HepG2 (cell line): ENCODE results near the gene GDF7. TPM values are rescaled to one million over a fixed set of nuclear protein-coding genes. Genes with fewer than 3 reads are reported as not detected.

Experiments used
- CSRNP2 ChIP-seq: sonication (generic); formaldehyde crosslinking; conservative IDR thresholded peaks from 2 replicates; pipeline ENCODE4 v1.8.0; 2022; ENCODE audit warnings: low read depth, missing genetic modification reagents
- E2F5 ChIP-seq: sonication (generic); formaldehyde crosslinking; conservative IDR thresholded peaks from 2 replicates; pipeline ENCODE4 v1.4.0; 2020; ENCODE audit warnings: missing genetic modification reagents
- EZH2 ChIP-seq: conservative IDR thresholded peaks from 2 replicates; pipeline ENCODE4 v1.6.1; 2012; ENCODE audit warnings: mild to moderate bottlenecking, low read depth, low read length, moderate library complexity
- MBNL3 ChIP-seq: fragments of 250-450 bp; sonication (Bioruptor Pico); conservative IDR thresholded peaks from 2 replicates; pipeline ENCODE4 v1.8.0; 2022; ENCODE audit warnings: mild to moderate bottlenecking, inconsistent platforms
- MTF1 ChIP-seq: sonication (generic); formaldehyde crosslinking; IDR thresholded peaks from 2 replicates; pipeline ENCODE4 v1.5.0; 2020; ENCODE audit warnings: missing genetic modification reagents
- MZF1 ChIP-seq: sonication (generic); formaldehyde crosslinking; IDR thresholded peaks from 2 replicates; pipeline ENCODE4 v1.8.1; 2023; ENCODE audit warnings: mild to moderate bottlenecking, missing genetic modification reagents, borderline replicate concordance
- NFIB ChIP-seq: sonication (generic); formaldehyde crosslinking; IDR thresholded peaks from 2 replicates; pipeline ENCODE4 v1.9.0; 2021; ENCODE audit warnings: missing genetic modification reagents, mild to moderate bottlenecking, borderline replicate concordance
- PHB2 ChIP-seq: fragments of 450-650 bp; IDR thresholded peaks from 2 replicates; pipeline ENCODE4 v1.6.1; 2018; ENCODE audit not compliant: partially characterized antibody
- PRDM4 ChIP-seq: sonication (generic); formaldehyde crosslinking; IDR thresholded peaks from 2 replicates; pipeline ENCODE4 v1.9.0; 2021; ENCODE audit warnings: missing genetic modification reagents, borderline replicate concordance
- RNF2 ChIP-seq: fragments of 450-650 bp; conservative IDR thresholded peaks from 2 replicates; pipeline ENCODE4 v1.6.1; 2016; ENCODE audit warnings: low read depth
- TFDP1 ChIP-seq: IDR thresholded peaks from 2 replicates; pipeline ENCODE4 v1.6.1; 2016; ENCODE audit warnings: missing compliant biosample characterization, missing genetic modification reagents, borderline replicate concordance
- ZBTB38 ChIP-seq: sonication (generic); formaldehyde crosslinking; IDR thresholded peaks from 2 replicates; pipeline ENCODE4 v1.5.1; 2020; ENCODE audit warnings: mild to moderate bottlenecking, missing genetic modification reagents
- ZBTB44 ChIP-seq: sonication (generic); formaldehyde crosslinking; IDR thresholded peaks from 2 replicates; pipeline ENCODE4 v1.4.0; 2020; ENCODE audit warnings: missing genetic modification reagents
- ZFP91 ChIP-seq: sonication (generic); formaldehyde crosslinking; IDR thresholded peaks from 2 replicates; pipeline ENCODE4 v1.9.0; 2022; ENCODE audit warnings: missing genetic modification reagents, mild to moderate bottlenecking, borderline replicate concordance
- ZNF441 ChIP-seq: sonication (generic); formaldehyde crosslinking; IDR thresholded peaks from 2 replicates; pipeline ENCODE4 v1.7.0; 2021; ENCODE audit warnings: missing genetic modification reagents, borderline replicate concordance
- ZNF564 ChIP-seq: sonication (generic); formaldehyde crosslinking; IDR thresholded peaks from 2 replicates; pipeline ENCODE4 v1.8.1; 2023; ENCODE audit warnings: mild to moderate bottlenecking, missing genetic modification reagents
- ZNF616 ChIP-seq: sonication (generic); formaldehyde crosslinking; IDR thresholded peaks from 2 replicates; pipeline ENCODE4 v1.5.0; 2020; ENCODE audit warnings: low read depth, mild to moderate bottlenecking, missing genetic modification reagents
- ZNF674 ChIP-seq: sonication (generic); formaldehyde crosslinking; IDR thresholded peaks from 2 replicates; pipeline ENCODE4 v1.5.0; 2020; ENCODE audit warnings: low read depth, mild to moderate bottlenecking, missing genetic modification reagents
- ZSCAN22 ChIP-seq: sonication (generic); formaldehyde crosslinking; IDR thresholded peaks from 2 replicates; pipeline ENCODE4 v1.4.0; 2020; ENCODE audit warnings: mild to moderate bottlenecking, missing genetic modification reagents
- polyA plus RNA-seq, 8 experiments: library from polyadenylated mRNA; depleted of rRNA in 3 of 8; stranded (reverse) in 7 of 8; unstranded in 1 of 8; fragments of >200 nt; fragmentation: Illumina TruSeq in 4 of 8; extraction: Trizol in 4 of 8; gene quantifications; 2 replicates each; pipeline versions ENCODE4 v1.2.1 to v1.2.3, GENCODE V29; 2011 to 2016; ENCODE audit warnings: low read depth in 4 of 8, missing spikeins in 1 of 8, mixed read lengths in 1 of 8; ENCODE audit not compliant: insufficient read depth in 1 of 8
- total RNA-seq, 5 experiments: library from RNA; depleted of rRNA; stranded (reverse); fragments of >200 nt; fragmentation: Illumina TruSeq; extraction: Trizol; gene quantifications; 2 replicates each; pipeline ENCODE4 v1.2.3, GENCODE V29; 2016; ENCODE audit warnings: low read depth in 1 of 5

Gene GDF7
- total and polyA plus RNA-seq, 2 of the 13 experiments (the other 11 are each of a cell fraction or from before 2014, with no cell fraction given), result 1.6 to 15.0 TPM

GRCh38 chr2:20667531-20668401 lies 822 bp downstream of the GDF7 start (continued):
- 0 out of 2 replicates have a peak, but pooled peaks have one; percentile 50 for TF ChIP-seq PRDM4 (CRISPR knock-in tag)
- TF ChIP-seq TFDP1 (CRISPR knock-in tag), result no peak; the same call in 1 of the 2 replicates
- no peak for TF ChIP-seq ZNF616
- no peak for TF ChIP-seq CSRNP2 (CRISPR knock-in tag)
- TF ChIP-seq MZF1 (CRISPR knock-in tag), result no peak
- TF ChIP-seq MTF1 (CRISPR knock-in tag), result no peak
- TF ChIP-seq ZNF441 (CRISPR knock-in tag), result no peak; the same call in 1 of the 2 replicates
- no peak for TF ChIP-seq EZH2
- TF ChIP-seq ZNF564 (CRISPR knock-in tag), result no peak
- no peak for TF ChIP-seq MBNL3 (CRISPR knock-in tag)
- no peak for TF ChIP-seq NFIB (CRISPR knock-in tag)
- no peak for TF ChIP-seq ZNF674 (CRISPR knock-in tag)
- TF ChIP-seq ZBTB38 (CRISPR knock-in tag), result no peak
- TF ChIP-seq PHB2, result no peak
- no peak for TF ChIP-seq ZBTB44 (CRISPR knock-in tag)
- no peak for TF ChIP-seq ZSCAN22
- peak; percentile 40; the same call in 1 of the 2 replicates for TF ChIP-seq ZFP91 (CRISPR knock-in tag)
- no peak for TF ChIP-seq E2F5 (CRISPR knock-in tag)
- TF ChIP-seq RNF2, result no peak
